ENCODE results near the gene PTEN.
"Not testable (repeated sequence)": the region's sequence is repeated elsewhere in the genome, so short reads cannot be mapped to it uniquely, and the experiment has no call there.

PTEN gene

DNA sequence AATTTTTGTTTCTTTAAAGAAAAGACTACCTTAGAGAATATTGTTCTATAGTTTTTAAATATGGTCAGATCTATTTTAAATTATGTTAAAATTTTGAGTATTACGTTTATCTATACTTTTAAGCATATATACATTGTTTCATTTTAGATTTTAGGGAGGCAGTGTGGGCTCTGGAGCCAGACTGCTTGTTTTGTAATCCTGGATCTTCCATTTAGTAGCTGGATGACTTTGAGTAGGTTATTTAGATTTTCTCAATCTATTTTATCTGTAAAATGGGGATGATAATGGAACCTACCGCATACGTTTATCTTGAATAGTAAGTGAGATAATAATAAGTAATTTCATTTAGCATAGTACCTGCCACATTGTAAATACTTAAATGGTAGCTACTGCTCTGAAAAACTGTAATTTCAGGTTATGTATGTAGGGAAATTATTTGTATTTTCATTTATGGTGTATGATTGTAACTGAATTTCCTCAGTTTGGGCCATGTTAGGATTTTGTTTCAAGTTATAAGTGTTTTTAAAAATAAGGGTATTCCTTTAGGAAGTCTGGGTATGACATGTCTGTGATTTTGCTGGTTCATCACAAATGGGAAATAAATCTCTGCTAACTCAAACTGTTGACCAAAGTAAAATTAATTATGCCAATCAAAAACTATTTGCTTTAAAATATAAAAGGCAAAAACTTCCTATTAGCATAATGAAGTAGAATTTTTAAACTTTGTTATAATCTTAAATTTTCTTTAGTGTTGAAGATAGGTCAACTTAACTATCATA is 6.5 kb downstream of the PTEN start:
- no peak for DNase-seq (ENCODE audit: low read depth)

DNA sequence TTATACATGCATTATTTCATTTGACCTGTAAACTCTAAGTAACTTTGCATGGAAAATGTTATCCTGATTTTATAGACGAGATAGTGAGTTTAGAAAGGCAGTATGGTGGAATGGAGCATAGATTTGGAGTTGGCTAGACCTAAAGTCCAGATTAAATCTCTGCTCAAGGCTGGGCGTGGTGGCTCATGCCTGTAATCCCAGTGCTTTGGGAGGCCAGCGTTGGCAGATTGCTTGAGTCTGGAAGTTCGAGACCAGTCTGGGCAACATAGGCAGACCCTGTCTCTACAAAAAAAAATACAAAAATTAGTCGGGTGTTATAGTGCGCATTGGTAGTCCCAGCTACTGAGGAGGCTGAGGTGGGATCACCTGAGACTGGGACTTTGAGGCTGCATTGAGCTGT is 9.4 kb downstream of the PTEN start:
- DNase-seq (ENCODE audit: low read depth) = no peak

DNA sequence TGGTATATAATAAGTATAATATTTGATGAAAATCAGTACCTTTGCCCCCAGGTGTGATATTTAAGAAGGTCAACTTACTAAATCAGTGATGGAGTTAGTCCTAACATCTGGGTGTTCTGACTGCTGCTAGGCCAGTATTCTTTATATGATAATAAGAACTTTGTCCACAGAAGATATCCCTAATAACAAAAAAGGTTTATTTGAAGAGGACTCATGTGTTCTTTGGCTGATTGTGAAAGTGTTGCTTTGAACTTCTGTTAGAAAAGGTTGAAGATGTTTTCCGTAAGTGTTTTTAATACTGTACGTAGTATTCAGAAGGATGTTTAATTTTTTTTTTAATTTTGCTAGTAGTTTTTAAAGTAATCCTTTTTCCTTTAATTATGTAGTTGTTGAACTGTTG is 10.2 kb downstream of the PTEN start:
- no peak for DNase-seq (ENCODE audit: low read depth)

DNA sequence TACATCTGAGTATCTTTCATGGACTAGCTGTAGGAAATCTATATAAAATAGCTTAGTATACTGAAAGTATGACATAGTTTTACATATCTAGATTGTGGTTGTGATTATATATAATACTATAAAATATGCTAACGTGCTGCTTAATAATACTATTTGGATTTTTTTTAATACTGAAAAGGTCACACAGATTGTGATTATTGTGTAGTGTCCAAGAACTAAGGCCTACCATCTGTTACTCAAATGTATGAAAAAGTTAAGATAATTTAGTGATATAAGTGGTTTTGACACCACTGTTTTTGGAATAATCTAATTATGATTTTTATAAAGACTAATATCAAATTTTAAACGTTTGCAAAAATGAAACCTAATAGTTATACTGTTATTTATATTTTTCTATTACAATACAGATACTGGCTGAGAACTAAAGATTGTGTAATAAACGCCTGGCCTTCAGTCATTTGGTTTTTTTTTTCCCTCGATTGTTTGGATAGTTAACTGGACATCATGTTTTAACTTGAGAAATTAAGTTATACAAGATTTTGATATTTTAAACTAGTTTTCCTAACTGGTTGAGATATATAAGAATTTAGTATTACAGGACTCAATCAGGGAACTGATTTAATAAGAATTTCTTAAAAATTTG is 12.6 kb downstream of the PTEN start:
- DNase-seq (ENCODE audit: low read depth) = no peak

DNA sequence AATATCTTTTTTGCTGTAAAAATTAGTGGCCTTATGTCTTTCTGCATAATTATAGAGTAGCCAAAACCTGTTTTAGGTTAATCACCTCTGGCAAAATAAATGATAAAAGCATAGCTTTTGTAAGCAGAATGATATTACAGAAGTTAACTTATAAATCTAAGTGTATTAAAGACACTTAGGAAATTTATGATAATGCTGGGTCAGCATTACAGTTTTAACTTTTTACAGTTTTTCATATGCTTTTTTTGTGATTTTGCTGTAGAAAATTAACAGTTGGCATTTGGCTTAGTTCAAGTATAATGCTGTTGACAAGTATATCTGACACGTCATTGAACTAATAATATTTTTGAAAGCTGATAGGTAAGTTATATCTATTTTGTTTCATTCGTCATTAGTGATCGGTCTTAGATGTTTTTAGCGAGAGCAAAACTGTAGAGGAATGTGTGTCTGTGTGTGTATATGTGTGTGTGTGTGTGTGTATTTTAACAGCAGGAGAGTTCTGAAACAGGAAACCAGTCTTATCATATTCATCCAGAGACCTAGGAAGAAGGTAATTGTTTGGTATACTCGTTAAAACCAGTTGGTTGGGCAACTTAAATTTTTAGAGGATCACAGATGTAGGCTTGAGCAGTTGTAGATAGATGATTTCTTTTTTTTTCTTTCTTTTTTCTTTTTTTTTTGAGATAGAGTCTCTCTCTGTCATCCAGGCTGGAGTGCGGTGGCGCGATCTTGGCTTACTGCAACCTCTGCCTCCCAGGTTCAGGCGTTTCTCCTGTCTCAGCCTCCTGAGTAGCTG is 15.4 kb downstream of the PTEN start:
- no peak for DNase-seq (ENCODE audit: low read depth)

DNA sequence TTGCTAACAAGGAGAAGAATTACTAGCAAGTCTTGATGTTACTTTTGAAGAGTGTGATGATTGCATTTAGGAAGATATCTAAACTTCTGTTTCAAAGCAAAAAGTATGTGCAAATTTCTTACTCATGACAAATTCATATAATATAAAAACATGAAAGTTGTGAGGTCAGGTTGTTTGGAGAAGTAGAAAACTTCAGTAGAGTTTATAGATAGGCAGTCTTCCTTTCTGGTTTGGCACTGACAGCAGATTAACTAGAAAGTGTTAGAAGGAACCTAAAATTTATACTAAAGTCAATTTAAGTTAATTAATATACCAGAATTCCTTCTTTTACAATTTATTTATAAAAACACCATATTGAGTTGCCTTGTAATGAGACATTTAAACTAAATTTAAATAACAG is 16.9 kb downstream of the PTEN start:
- no peak for DNase-seq (ENCODE audit: low read depth)

DNA sequence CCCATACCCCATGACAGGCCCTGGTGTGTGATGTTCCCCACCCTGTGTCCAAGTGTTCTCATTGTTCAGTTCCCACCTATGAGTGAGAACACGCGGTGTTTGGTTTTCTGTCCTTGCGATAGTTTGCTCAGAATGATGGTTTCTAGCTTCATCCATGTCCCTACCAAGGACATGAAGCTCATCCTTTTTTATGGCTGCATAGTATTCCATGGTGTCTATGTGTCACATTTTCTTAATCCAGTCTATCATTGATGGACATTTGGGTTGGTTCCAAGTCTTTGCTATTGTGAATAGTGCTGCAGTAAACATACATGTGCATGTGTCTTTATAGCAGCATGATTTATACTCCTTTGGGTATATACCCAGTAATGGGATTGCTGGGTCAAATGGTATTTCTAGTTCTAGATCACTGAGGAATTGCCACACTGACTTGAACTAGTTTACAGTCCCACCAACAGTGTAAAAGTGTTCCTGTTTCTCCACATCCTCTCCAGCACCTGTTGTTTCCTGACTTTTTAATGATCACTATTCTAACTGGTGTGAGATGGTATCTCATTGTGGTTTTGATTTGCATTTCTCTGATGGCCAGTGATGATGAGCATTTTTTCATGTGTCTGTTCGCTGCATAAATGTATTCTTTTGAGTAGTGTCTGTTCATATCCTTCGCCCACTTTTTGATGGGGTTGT is 18.1 kb downstream of the PTEN start:
- DNase-seq (ENCODE audit: low read depth) = not testable (repeated sequence)

DNA sequence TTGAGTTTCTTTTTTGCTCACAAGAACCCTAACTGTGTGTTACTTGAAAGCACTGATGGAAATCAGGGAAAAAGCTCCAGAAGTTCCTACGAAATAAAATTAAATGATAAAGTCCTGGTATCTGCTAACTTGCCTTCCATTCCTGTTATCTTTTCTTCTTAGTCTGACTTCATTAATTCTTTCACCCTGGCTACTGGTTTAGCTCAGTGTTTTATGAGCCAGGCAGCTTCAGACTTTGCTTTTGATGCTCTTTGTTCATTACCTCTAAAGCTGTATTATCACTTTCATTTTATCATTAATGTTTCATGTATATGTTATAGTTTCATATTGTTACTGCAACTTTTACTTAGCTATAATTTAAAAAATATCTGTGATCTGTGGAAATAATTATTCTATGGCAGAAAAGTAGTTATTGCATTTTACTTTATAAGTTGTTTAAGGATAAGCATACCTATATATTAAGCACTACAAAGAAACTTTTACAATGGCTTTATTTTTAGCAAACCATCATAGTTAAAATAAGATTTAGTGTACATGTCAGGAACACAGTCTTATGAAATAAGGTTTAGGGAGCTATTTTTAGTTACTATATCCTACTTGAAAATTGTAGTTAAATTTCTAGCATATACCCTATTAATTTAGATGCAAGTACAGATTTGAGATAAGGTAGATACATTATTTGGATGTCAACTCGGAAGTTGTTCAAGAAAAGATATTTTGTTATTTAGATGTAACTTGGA is 19.3 kb downstream of the PTEN start:
- no peak for DNase-seq (ENCODE audit: low read depth)

DNA sequence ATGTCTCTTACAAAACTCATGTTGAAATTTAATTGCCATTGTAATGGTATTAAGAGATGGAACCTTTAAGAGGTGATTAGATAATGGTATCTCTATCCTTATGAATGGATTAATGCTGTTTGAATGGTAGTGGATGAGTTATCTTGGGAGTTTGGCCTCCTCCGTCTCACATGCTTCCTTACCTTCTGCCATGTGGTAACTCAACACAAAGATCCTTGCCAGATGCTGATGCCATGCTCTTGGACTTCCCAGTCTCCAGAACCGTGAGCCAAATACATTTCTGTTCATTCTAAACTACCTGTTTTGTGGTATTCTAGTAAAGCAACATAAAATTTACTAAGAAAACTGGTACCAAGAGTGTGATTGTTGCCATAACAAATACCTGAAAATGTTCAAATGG is 23.2 kb downstream of the PTEN start:
- no peak for DNase-seq (ENCODE audit: low read depth)

DNA sequence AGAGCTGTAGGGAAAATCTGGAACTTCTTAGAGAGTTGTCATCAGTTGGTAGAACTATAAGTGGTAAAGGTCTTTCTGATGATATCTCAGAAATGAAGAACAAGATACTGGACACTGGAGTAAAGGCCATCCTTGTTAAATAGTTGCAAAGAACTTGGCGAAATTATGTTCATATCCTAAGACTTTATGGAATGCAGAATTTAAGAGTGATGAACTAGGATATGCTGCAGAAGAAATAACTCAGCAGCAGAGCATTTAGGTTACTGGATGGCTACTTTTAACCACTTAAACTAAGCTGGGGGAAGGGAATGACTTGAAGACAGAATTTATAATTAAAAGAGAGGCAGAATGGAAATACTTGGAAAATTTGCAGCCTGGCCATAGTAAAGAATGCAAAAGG is 23.7 kb downstream of the PTEN start:
- no peak for DNase-seq (ENCODE audit: low read depth)

DNA sequence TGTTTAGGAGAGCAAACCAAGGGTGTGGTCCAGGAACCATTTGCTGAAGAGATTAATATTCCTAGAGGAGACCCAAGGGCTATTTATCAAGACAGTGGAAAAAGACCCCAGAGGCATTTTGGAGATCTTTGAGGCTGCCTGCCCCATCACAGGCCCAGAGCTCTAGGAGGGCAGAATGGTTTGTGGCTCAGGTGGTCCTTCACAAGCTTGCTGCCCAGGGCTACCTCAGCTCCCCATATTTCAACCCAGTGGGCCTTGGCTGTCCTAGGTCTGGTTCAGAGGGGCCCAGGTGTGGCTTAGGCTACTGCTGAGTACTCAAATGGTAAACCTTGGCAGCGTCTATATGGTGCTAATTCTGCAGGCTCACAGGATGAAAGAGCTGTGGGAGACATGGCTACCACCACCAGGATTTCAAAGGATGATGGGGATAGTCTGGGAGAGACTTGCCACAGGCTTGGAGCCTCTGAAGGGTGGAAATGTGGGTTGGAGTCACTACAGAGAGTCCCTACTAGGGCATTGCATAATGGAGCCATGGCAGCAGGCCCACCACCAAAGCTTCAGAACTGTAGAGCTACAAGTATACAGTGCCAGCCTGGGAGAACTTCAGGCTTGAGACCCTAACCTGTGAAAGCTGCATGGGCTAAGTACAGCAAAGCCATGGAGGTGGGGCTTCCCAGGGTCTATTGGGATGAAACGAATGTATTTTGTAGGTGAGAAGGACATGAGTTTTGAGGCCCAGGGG is 24.3 kb downstream of the PTEN start:
- no peak for DNase-seq (ENCODE audit: low read depth)

DNA sequence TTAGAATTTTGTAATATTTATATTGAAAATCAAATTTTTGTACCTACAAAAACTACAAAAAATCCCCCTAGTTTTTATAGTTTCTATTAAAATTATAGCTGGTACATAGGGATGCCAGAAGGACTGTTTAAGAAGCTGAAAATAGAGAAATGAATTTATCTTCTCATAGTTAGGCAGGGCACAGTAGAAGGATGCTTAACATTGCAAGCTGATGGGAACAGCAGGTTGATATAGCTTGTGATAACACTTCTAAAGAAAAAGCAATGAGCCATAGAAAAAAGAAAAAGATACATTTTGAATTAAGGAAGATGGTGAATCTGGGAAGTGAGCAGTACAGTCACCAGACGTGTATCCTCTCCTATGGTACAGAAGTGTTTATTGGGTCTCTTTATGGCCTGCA is 32.0 kb downstream of the PTEN start:
- DNase-seq (ENCODE audit: low read depth) = no peak

DNA sequence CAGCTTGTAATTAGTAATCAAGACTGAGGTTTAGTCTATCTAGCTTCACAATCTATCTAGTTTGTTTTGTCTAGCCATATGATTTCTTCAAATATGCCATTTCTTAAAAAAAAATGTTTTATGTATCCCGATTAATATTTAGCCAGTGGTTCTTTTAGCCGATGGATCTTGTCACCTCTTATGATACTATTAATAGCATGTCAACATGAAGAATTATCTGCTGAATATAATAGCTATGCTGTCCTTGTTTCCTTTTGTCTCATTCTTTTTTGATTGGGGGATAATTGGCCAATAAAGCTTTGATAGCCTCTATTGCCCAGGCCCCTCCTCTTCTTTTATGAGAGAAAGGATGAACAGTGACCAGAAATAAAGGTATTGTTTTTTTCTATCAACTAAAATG is 32.8 kb downstream of the PTEN start:
- DNase-seq (ENCODE audit: low read depth) = no peak

DNA sequence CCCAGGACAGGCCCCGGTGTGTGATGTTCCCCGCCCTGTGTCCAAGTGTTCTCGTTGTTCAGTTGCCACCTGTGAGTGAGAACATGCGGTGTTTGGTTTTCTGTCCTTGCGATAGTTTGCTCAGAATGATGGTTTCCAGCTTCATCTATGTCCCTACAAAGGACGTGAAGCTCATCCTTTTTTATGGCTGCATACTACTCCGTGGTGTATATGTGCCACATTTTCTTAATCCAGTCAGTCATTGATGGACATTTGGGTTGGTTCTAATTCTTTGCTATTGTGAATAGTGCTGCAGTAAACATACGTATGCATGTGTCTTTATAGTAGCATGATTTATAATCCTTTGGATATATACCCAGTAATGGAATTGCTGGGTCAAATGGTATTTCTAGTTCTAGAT is 34.5 kb downstream of the PTEN start:
- not testable (repeated sequence) for DNase-seq (ENCODE audit: low read depth)

DNA sequence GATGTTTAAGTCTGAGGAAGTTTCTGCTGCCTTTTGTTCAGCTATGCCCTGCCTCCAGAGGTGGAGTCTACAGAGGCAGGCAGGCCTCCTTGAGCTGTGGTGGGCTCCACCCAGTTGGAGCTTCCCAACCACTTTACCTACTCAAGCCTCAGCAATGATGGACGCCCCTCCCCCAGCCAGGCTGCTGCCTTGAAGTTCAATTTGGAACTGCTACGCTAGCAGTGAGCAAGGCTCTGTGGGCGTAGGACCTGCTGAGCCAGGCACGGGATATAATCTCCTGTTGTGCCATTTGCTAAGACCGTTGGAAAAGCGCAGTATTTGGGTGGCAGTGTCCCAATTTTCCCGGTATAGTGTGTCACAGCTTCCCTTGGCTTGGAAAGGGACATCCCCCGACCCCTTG is 40.0 kb downstream of the PTEN start:
- DNase-seq (ENCODE audit: low read depth) = not testable (repeated sequence)

DNA sequence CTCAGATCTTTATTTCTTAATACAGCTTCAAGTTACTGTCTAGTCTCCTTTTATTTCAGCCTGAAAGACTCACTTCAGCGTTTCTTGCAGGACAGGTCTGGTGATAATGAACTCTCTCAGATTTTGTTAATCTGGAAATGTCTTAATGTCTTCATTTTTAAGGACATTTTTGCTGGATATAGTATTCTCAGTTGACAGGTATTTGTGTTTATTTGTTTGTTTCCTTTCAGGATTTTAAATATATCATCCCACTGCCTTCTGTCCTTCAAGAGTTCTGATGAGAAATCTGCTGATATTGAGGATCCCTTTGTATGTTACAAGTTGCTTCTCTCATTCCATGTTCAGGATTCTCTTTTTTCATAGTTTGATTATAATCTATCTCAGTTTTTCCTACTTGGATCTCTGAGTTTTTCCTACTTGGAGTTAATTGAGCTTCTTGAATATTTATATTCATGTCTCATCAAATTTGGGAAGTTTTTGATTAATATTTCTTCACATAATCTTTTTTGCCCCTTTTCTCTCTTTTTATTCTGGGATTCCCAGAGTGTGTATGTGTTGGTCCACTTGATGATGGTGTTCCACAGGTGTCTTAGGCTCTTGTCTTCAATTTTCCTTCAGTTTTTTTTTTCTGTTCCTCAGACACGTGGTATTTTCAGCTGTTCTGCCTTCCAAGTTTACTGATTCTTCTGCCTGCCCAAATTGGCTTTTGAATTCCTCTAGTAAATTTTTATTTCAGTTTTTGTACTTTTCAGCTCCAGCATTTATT is 49.9 kb downstream of the PTEN start:
- DNase-seq (ENCODE audit: low read depth) = no peak

DNA sequence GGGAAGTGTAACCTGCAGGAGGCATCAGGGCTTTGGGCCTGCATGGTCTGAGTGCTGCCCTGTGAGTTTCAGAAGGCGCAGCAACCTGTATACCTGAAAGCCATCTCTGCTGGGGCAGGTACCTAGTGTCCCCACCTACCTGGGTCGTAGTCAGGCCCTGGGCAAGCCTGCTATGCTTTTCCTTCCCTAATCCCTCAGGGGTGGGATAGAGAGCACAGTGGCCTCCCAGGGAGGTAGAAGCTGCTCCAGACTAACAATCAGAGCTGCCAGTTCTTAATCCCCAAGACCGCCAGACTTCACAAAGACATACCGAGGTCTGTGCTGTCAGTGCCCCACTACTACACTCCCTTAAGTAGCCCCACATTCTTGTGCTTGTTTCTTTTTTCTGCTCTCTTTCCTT is 52.0 kb downstream of the PTEN start:
- no peak for DNase-seq (ENCODE audit: low read depth)

DNA sequence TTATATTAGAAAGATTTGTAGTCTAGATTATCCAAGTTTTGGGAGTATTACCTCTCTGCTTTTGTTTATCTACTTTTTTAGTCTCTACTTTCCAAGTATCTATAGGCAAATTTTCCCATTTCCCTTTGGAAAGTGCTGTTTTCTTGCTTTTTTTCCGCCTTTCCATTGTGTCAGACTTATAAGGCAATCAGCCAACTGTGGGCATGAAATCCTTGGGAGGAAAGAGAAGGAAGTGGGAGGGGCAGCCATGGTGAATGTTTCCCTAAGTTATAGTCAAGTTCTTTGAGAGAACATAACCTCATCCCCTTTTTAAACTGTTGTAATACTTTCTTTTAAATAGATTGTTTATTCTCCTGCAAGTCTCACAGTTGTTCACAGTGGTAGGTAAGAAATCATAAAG is 52.6 kb downstream of the PTEN start:
- DNase-seq (ENCODE audit: low read depth) = no peak

DNA sequence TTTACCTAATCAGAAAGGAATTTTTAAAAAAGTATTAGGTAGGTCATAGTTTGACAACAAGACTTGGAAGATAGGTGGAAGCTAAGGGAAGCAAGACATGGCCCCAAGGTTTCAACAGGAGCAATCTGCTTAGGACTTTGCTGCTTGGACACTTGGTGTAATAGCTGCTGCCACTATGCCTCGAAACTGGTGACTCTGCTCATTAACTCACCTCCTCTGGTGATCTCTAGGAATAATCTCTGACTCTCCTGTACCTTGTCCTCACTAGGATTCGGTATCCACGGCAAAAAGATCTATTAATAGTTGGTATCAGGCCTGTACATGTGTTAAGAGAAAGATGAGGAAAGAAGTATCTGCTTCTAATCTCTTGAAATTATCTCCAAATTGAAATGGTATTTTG is 53.1 kb downstream of the PTEN start:
- no peak for DNase-seq (ENCODE audit: low read depth)

DNA sequence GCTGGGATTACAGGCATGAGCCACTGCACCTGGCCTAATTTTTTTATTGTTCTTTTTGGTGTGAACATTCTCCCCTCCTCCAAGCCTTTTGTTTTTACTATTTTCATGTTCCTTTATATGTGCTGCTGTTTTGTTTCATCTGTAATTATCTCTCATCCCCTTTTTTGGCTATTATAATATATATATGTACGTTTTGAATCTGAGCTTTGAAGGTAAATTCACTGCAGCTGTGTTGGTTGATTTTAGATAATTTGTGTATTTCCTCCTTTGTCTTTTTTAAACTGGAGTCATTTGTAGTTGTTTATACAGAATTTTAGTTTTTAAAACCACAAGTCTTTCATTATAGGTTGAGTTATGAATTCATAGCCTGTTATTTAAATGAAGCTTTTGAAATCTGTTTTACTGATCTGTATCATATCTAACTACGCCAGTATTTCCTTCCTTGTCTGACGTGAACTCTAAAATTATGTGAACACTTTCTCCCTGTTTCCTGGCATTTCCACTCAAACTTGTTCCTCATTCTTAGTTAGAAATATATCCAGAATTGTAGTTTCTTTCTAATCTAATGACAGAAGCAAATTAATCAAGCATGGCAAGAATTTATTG is 54.9 kb downstream of the PTEN start:
- DNase-seq (ENCODE audit: low read depth) = no peak

Data from non-pigmented ciliary epithelial cell (primary cell).